ENCODE data around the gene CSK. TPM values are rescaled to one million over a fixed set of nuclear protein-coding genes. Genes with fewer than 3 reads are reported as not detected.

CSK gene
- total RNA-seq, 2 experiments from 2014 or later: 112 to 355 TPM

GRCh38 chr15:74821790-74822158 lies 39.9 kb downstream of the CSK start:
- Histone ChIP-seq H3K27ac (ENCODE audit: low read depth, low read length, poor library complexity, severe bottlenecking) (peak overlapping the region; percentile 79), H3K79me2 (ENCODE audit: insufficient read depth, low read depth, low read length) (no peaks in the 10 kb centered on the region), H4K20me1 (ENCODE audit: insufficient read depth, low read length) (no peaks in the 10 kb centered on the region), H3K4me2 (ENCODE audit: low read length) (peak overlapping the region; percentile 81), H2AFZ (ENCODE audit: low read length) (peak overlapping the region; percentile 6; the same call in 1 of the 2 replicates), H3K36me3 (ENCODE audit: insufficient read depth, low read length) (no peaks in the 10 kb centered on the region), H3K9me2 (ENCODE audit: insufficient read depth, low read length) (no peaks in the 10 kb centered on the region), H3K9me3 (ENCODE audit: low read length) (no peaks in the 10 kb centered on the region), H3K4me1 (ENCODE audit: insufficient read depth, low read length, poor library complexity, severe bottlenecking) (peaks cover 47% of the 10 kb centered on the region), H3K4me3 (ENCODE audit: low read depth, low read length, poor library complexity, severe bottlenecking) (peak overlapping the region; percentile 58)
- no peak for DNase-seq (ENCODE audit: low spot score)
- intact Hi-C loops (cut with micrococcal nuclease; ENCODE audit: unreplicated experiment): loop anchor here (1.0 kb wide), 2 partner anchors 21 to 39 kb away; partner anchors contain the start of gene CSK
- BruUV-seq (replicated peaks): no TSS peak
- POLR2A ChIA-PET: interaction anchor here (0.5 to 2.6 kb wide), 12 partner anchors 9 to 330 kb away, joined by 3 to 14 read pairs (median 4); partner anchors contain the start of gene FAM219B
- CTCF ChIA-PET (ENCODE audit: unreplicated experiment): interaction anchor here (1.1 to 1.9 kb wide), 4 partner anchors 22 to 51 kb away, joined by 3 to 9 read pairs (median 4); no protein-coding TSS in a partner anchor
- TF ChIP-seq EZH2phosphoT487 (IDR thresholded peaks at IDR 0.05; ENCODE audit: borderline replicate concordance, low read depth, low read length): no peak
- TF ChIP-seq, protein P1, sequence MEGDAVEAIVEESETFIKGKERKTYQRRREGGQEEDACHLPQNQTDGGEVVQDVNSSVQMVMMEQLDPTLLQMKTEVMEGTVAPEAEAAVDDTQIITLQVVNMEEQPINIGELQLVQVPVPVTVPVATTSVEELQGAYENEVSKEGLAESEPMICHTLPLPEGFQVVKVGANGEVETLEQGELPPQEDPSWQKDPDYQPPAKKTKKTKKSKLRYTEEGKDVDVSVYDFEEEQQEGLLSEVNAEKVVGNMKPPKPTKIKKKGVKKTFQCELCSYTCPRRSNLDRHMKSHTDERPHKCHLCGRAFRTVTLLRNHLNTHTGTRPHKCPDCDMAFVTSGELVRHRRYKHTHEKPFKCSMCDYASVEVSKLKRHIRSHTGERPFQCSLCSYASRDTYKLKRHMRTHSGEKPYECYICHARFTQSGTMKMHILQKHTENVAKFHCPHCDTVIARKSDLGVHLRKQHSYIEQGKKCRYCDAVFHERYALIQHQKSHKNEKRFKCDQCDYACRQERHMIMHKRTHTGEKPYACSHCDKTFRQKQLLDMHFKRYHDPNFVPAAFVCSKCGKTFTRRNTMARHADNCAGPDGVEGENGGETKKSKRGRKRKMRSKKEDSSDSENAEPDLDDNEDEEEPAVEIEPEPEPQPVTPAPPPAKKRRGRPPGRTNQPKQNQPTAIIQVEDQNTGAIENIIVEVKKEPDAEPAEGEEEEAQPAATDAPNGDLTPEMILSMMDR (conservative IDR thresholded peaks at IDR 0.05; ENCODE audit: low read length): no peak

DNA sequence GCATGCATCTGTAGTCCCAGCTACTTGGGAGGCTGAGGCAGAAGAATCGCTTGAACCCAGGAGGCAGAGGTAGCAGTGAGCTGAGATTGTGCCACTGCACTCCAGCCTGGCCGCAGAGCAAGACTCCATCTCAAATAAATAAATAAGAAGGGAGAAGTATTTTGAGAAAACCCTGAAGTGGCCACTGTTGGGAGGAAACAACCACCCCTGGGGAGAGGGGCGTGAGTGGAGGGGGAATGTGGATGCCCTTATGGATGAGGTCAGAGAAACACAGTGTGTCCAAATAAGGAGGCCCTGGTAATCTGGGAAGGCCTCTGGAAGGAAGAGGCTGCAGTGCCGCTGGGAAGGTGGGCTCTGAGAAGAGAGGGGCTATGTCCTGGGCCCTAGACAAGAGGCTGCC lies 40.4 kb downstream of the CSK start:
- TF ChIP-seq, protein P1 (conservative IDR thresholded peaks at IDR 0.05; ENCODE audit: low read length): no peak
- no peak for TF ChIP-seq EZH2phosphoT487 (IDR thresholded peaks at IDR 0.05; ENCODE audit: borderline replicate concordance, low read depth, low read length)
- intact Hi-C loops (cut with micrococcal nuclease; ENCODE audit: unreplicated experiment): no loop called here
- no peak for DNase-seq (ENCODE audit: low spot score)
- H3K4me1 ChIP-seq (ENCODE audit: insufficient read depth, low read length, poor library complexity, severe bottlenecking): peaks cover 47% of the 10 kb centered on the region
- H3K9me3 ChIP-seq (ENCODE audit: low read length): no peaks in the 10 kb centered on the region
- H3K4me2 ChIP-seq (ENCODE audit: low read length): peak overlapping the region; percentile 81; the same call in 1 of the 2 replicates
- H4K20me1 ChIP-seq (ENCODE audit: insufficient read depth, low read length): no peaks in the 10 kb centered on the region
- no peaks in the 10 kb centered on the region for H3K9me2 ChIP-seq (ENCODE audit: insufficient read depth, low read length)
- no peaks in the 10 kb centered on the region for H3K79me2 ChIP-seq (ENCODE audit: insufficient read depth, low read depth, low read length)
- no TSS peak for BruUV-seq (replicated peaks)
- H3K36me3 ChIP-seq (ENCODE audit: insufficient read depth, low read length): no peaks in the 10 kb centered on the region
- H3K4me3 ChIP-seq (ENCODE audit: low read depth, low read length, poor library complexity, severe bottlenecking): no peak overlapping the region
- no peak overlapping the region for H2AFZ ChIP-seq (ENCODE audit: low read length)
- H3K27ac ChIP-seq (ENCODE audit: low read depth, low read length, poor library complexity, severe bottlenecking): no peak overlapping the region
- ChIA-PET CTCF (ENCODE audit: unreplicated experiment) (no interaction called here), POLR2A (interaction anchor here (0.6 to 2.6 kb wide), 3 partner anchors 10 to 52 kb away, joined by 3 to 14 read pairs (median 3); no protein-coding TSS in a partner anchor)

GRCh38 chr15:74823324-74823723 lies 41.4 kb downstream of the CSK start:
- Histone ChIP-seq H3K9me3 (ENCODE audit: low read length) (no peaks in the 10 kb centered on the region), H3K27ac (ENCODE audit: low read depth, low read length, poor library complexity, severe bottlenecking) (no peak overlapping the region), H3K79me2 (ENCODE audit: insufficient read depth, low read depth, low read length) (no peaks in the 10 kb centered on the region), H3K4me1 (ENCODE audit: insufficient read depth, low read length, poor library complexity, severe bottlenecking) (peaks cover 47% of the 10 kb centered on the region), H3K4me2 (ENCODE audit: low read length) (no peak overlapping the region), H3K9me2 (ENCODE audit: insufficient read depth, low read length) (no peaks in the 10 kb centered on the region), H3K36me3 (ENCODE audit: insufficient read depth, low read length) (no peaks in the 10 kb centered on the region), H4K20me1 (ENCODE audit: insufficient read depth, low read length) (no peaks in the 10 kb centered on the region), H3K4me3 (ENCODE audit: low read depth, low read length, poor library complexity, severe bottlenecking) (no peak overlapping the region), H2AFZ (ENCODE audit: low read length) (no peak overlapping the region)
- no peak for TF ChIP-seq EZH2phosphoT487 (IDR thresholded peaks at IDR 0.05; ENCODE audit: borderline replicate concordance, low read depth, low read length)
- TF ChIP-seq, protein P1 (conservative IDR thresholded peaks at IDR 0.05; ENCODE audit: low read length): no peak
- no peak for DNase-seq (ENCODE audit: low spot score)
- no TSS peak for BruUV-seq (replicated peaks)
- ChIA-PET POLR2A (interaction anchor here (0.6 kb wide), 1 partner anchor 46 kb away, joined by 3 read pairs; no protein-coding TSS in a partner anchor), CTCF (ENCODE audit: unreplicated experiment) (no interaction called here)
- intact Hi-C loops (cut with micrococcal nuclease; ENCODE audit: unreplicated experiment): no loop called here

All from OCI-LY7 (cell line).